HEK293 (cell line): ENCODE data around the gene ARHGAP6.

ENCODE experiments used
- CTCF ChIA-PET: fragments of 350-600 bp; formaldehyde crosslinking; extraction: SDS; loops from one replicate; lab custom pipeline; 2021; ENCODE audit warnings: antibody characterized with exemption; lab: Yijun Ruan, JAX
- POLR2A ChIA-PET: fragments of 300-600 bp; formaldehyde crosslinking; extraction: SDS; loops from one replicate; lab custom pipeline; 2020; ENCODE audit warnings: antibody characterized with exemption, inconsistent platforms; lab: Yijun Ruan, JAX
- H3K27ac ChIP-seq: fragments of 200-500 bp; sonication (Bioruptor generic); 2 replicates; pipeline ENCODE4 v1.5.1; 2014; ENCODE audit warnings: low read depth, low read length, control low read depth, inconsistent platforms; ENCODE audit errors: extremely low read depth
- H3K36me3 ChIP-seq, 2 experiments: fragments of 200-500 bp in 1 of 2; sonication (Bioruptor generic) in 1 of 2; 1 replicate in 1 of 2; 2 replicates in 1 of 2; pipeline ENCODE4 v1.5.1; 2014 to 2017; ENCODE audit warnings: inconsistent platforms in 2 of 2, low read length in 2 of 2; ENCODE audit not compliant: control insufficient read depth in 2 of 2, insufficient read depth in 1 of 2
- H3K4me1 ChIP-seq: fragments of 200-500 bp; sonication (Bioruptor generic); 2 replicates; pipeline ENCODE4 v1.5.1; 2014; ENCODE audit warnings: mild to moderate bottlenecking, low read length, inconsistent platforms; ENCODE audit not compliant: control insufficient read depth, insufficient read depth
- H3K4me3 ChIP-seq: 2 replicates; pipeline ENCODE4 v1.5.1; 2011; ENCODE audit warnings: low read depth, mild to moderate bottlenecking, control low read depth, low read length, moderate library complexity
- H3K9me3 ChIP-seq: fragments of 200-500 bp; sonication (Bioruptor generic); 2 replicates; pipeline ENCODE4 v1.5.1; 2014; ENCODE audit warnings: low read depth, low read length, inconsistent platforms; ENCODE audit not compliant: control insufficient read depth, insufficient read depth
- CTCF ChIP-seq: fragments of 450-650 bp; formaldehyde crosslinking; IDR thresholded peaks from 2 replicates; pipeline ENCODE4 v1.5.1; 2016; ENCODE audit warnings: missing biosample characterization, missing genetic modification characterization
- EGR2 ChIP-seq: fragments of 450-650 bp; formaldehyde crosslinking; IDR thresholded peaks from 2 replicates; pipeline ENCODE4 v1.5.1; 2016; ENCODE audit warnings: low read depth, missing biosample characterization, missing genetic modification characterization
- GLI2 ChIP-seq: fragments of 450-650 bp; formaldehyde crosslinking; IDR thresholded peaks from 2 replicates; pipeline ENCODE4; 2017; ENCODE audit warnings: missing biosample characterization, missing genetic modification characterization, low read depth, borderline replicate concordance
- HOXA7 ChIP-seq: sonication (generic); formaldehyde crosslinking; IDR thresholded peaks from 2 replicates; pipeline ENCODE4 v1.8.1; 2022; ENCODE audit warnings: missing genetic modification reagents, borderline replicate concordance
- PBX3 ChIP-seq: sonication (generic); formaldehyde crosslinking; IDR thresholded peaks from 2 replicates; pipeline ENCODE4 v1.8.1; 2022; ENCODE audit warnings: mild to moderate bottlenecking, moderate library complexity, missing genetic modification reagents
- PRDM2 ChIP-seq: fragments of 450-650 bp; formaldehyde crosslinking; IDR thresholded peaks from 2 replicates; pipeline ENCODE4 v1.5.1; 2016; ENCODE audit warnings: missing biosample characterization, missing genetic modification characterization, borderline replicate concordance
- ZBTB17 ChIP-seq: fragments of 450-650 bp; formaldehyde crosslinking; IDR thresholded peaks from 2 replicates; pipeline ENCODE4 v1.5.1; 2016; ENCODE audit warnings: missing biosample characterization, missing genetic modification characterization
- ZBTB6 ChIP-seq: fragments of 450-650 bp; formaldehyde crosslinking; IDR thresholded peaks from 2 replicates; pipeline ENCODE4 v1.5.1; 2017; ENCODE audit warnings: missing biosample characterization, missing genetic modification characterization
- ZFHX2 ChIP-seq: fragments of 450-650 bp; formaldehyde crosslinking; conservative IDR thresholded peaks from 2 replicates; pipeline ENCODE4 v1.5.1; 2016; ENCODE audit warnings: missing biosample characterization, missing genetic modification characterization
- ZIC2 ChIP-seq: fragments of 450-650 bp; formaldehyde crosslinking; IDR thresholded peaks from 2 replicates; pipeline ENCODE4 v1.5.1; 2016; ENCODE audit warnings: missing biosample characterization, missing genetic modification characterization
- ZNF214 ChIP-seq: fragments of 450-650 bp; formaldehyde crosslinking; IDR thresholded peaks from 2 replicates; pipeline ENCODE4 v1.5.1; 2017; ENCODE audit warnings: missing biosample characterization, mild to moderate bottlenecking, missing genetic modification characterization, borderline replicate concordance
- ZNF24 ChIP-seq: fragments of 450-650 bp; formaldehyde crosslinking; IDR thresholded peaks from 2 replicates; pipeline ENCODE4 v1.5.1; 2016; ENCODE audit warnings: missing biosample characterization, missing genetic modification characterization
- ZNF366 ChIP-seq: fragments of 450-650 bp; formaldehyde crosslinking; conservative IDR thresholded peaks from 2 replicates; pipeline ENCODE4 v1.5.1; 2016; ENCODE audit warnings: missing biosample characterization, missing genetic modification characterization
- ZNF404 ChIP-seq: fragments of 450-650 bp; formaldehyde crosslinking; IDR thresholded peaks from 2 replicates; pipeline ENCODE4 v1.5.1; 2017; ENCODE audit warnings: missing biosample characterization, missing genetic modification characterization
- ZNF433 ChIP-seq: fragments of 450-650 bp; formaldehyde crosslinking; IDR thresholded peaks from 2 replicates; pipeline ENCODE4 v1.5.1; 2016; ENCODE audit warnings: missing biosample characterization, missing genetic modification characterization, low read depth
- ZNF600 ChIP-seq: fragments of 450-650 bp; formaldehyde crosslinking; IDR thresholded peaks from 2 replicates; pipeline ENCODE4 v1.5.1; 2016; ENCODE audit warnings: missing biosample characterization, missing genetic modification characterization
- ZNF660 ChIP-seq: fragments of 450-650 bp; IDR thresholded peaks from 2 replicates; pipeline ENCODE4 v1.5.1; 2018; ENCODE audit warnings: missing biosample characterization, mild to moderate bottlenecking, missing genetic modification characterization
- ZNF791 ChIP-seq: fragments of 450-650 bp; formaldehyde crosslinking; IDR thresholded peaks from 2 replicates; pipeline ENCODE4 v1.5.1; 2016; ENCODE audit warnings: missing biosample characterization, missing genetic modification characterization
- ZSCAN18 ChIP-seq: fragments of 450-650 bp; formaldehyde crosslinking; IDR thresholded peaks from 2 replicates; pipeline ENCODE4 v1.5.1; 2016; ENCODE audit warnings: missing biosample characterization, missing genetic modification characterization

ARHGAP6 gene

GRCh38 chrX:11461201-11462001 lies 204.3 kb downstream of the ARHGAP6 start:
- Histone ChIP-seq H3K36me3 (no peaks in the 10 kb centered on the region), H3K4me1 (no peaks in the 10 kb centered on the region), H3K4me3 (no peak overlapping the region), H3K9me3 (no peaks in the 10 kb centered on the region)
- POLR2A ChIA-PET, result no interaction called here
- CTCF ChIA-PET, result interaction anchor here (0.6 kb wide), 1 partner anchor 12 kb away, joined by 3 read pairs; no protein-coding TSS in a partner anchor
- TF ChIP-seq ZNF433 (tag by site-specific recombination) (no peak), ZBTB6 (tag by site-specific recombination) (no peak)
- TF ChIP-seq, all 188 proteins: peak for 0
- no peak overlapping the region for H3K27ac ChIP-seq

- Histone ChIP-seq H3K4me1 (no peaks in the 10 kb centered on the region), H3K27ac (no peak overlapping the region), H3K36me3 (no peaks in the 10 kb centered on the region), H3K4me3 (no peak overlapping the region), H3K9me3 (no peaks in the 10 kb centered on the region)
- ChIA-PET POLR2A (no interaction called here), CTCF (no interaction called here)
- TF ChIP-seq ZNF404 (tag by site-specific recombination) (no peak), PRDM2 (tag by site-specific recombination) (no peak), ZFHX2 (tag by site-specific recombination) (no peak), ZNF366 (no peak), ZIC2 (no peak), ZNF791 (tag by site-specific recombination) (no peak), ZBTB17 (no peak), ZNF600 (tag by site-specific recombination) (no peak), EGR2 (tag by site-specific recombination) (no peak), ZNF24 (no peak), PBX3 (CRISPR knock-in tag) (no peak), ZNF660 (tag by site-specific recombination) (no peak), ZSCAN18 (tag by site-specific recombination) (no peak), HOXA7 (no peak), ZNF214 (no peak), GLI2 (no peak), CTCF (tag by site-specific recombination) (no peak)
These were observed 205.4 kb downstream of the ARHGAP6 start for GRCh38 chrX:11460347-11460746.
